ENCODE results near the gene FRYL. TPM values are rescaled to one million over a fixed set of nuclear protein-coding genes. Genes with fewer than 3 reads are reported as not detected.

Gene FRYL
- total RNA-seq, 2 experiments from 2014 or later = 85.4 to 88.5 TPM

DNA sequence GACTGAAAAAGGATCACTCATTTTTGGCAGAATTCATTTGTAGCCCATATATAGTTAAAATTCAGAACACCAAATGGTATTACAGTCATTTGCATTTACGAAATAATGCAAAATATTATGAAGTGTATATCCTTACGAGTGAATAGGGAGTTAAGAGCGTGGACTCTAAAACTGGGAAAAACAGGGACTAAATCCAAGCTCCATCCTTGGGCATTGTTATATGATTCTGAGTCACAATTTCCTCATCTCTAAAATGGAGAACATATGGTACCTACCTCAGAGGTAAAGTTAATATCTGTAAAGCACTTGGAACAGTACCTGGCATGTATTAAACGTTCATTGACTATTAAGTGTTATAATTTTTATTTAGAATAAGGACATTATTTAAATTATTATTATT is 183.7 kb downstream of the FRYL start:
- H3K27ac ChIP-seq (ENCODE audit: low read depth, low read length, poor library complexity, severe bottlenecking) = no peak overlapping the region
- H3K9me2 ChIP-seq (ENCODE audit: insufficient read depth, low read length) = no peaks in the 10 kb centered on the region
- H3K79me2 ChIP-seq (ENCODE audit: insufficient read depth, low read depth, low read length) = no peaks in the 10 kb centered on the region
- no peaks in the 10 kb centered on the region for H3K4me1 ChIP-seq (ENCODE audit: insufficient read depth, low read length, poor library complexity, severe bottlenecking)
- no peaks in the 10 kb centered on the region for H3K9me3 ChIP-seq (ENCODE audit: low read length)
- ChIA-PET POLR2A (interaction anchor here (0.7 kb wide), 1 partner anchor 70 kb away, joined by 3 read pairs; no protein-coding TSS in a partner anchor), CTCF (ENCODE audit: unreplicated experiment) (no interaction called here)
- intact Hi-C loops (cut with micrococcal nuclease; ENCODE audit: unreplicated experiment) = no loop called here
- no peak overlapping the region for H3K4me2 ChIP-seq (ENCODE audit: low read length)
- no peak overlapping the region for H2AFZ ChIP-seq (ENCODE audit: low read length)
- H4K20me1 ChIP-seq (ENCODE audit: insufficient read depth, low read length) = no peaks in the 10 kb centered on the region
- TF ChIP-seq EZH2phosphoT487 (IDR thresholded peaks at IDR 0.05; ENCODE audit: borderline replicate concordance, low read depth, low read length) = no peak
- TF ChIP-seq, protein P1, sequence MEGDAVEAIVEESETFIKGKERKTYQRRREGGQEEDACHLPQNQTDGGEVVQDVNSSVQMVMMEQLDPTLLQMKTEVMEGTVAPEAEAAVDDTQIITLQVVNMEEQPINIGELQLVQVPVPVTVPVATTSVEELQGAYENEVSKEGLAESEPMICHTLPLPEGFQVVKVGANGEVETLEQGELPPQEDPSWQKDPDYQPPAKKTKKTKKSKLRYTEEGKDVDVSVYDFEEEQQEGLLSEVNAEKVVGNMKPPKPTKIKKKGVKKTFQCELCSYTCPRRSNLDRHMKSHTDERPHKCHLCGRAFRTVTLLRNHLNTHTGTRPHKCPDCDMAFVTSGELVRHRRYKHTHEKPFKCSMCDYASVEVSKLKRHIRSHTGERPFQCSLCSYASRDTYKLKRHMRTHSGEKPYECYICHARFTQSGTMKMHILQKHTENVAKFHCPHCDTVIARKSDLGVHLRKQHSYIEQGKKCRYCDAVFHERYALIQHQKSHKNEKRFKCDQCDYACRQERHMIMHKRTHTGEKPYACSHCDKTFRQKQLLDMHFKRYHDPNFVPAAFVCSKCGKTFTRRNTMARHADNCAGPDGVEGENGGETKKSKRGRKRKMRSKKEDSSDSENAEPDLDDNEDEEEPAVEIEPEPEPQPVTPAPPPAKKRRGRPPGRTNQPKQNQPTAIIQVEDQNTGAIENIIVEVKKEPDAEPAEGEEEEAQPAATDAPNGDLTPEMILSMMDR (conservative IDR thresholded peaks at IDR 0.05; ENCODE audit: low read length) = no peak
- DNase-seq (ENCODE audit: low spot score) = no peak
- no TSS peak for BruUV-seq (replicated peaks)
- H3K4me3 ChIP-seq (ENCODE audit: low read depth, low read length, poor library complexity, severe bottlenecking) = no peak overlapping the region
- H3K36me3 ChIP-seq (ENCODE audit: insufficient read depth, low read length) = peaks cover 31% of the 10 kb centered on the region

DNA sequence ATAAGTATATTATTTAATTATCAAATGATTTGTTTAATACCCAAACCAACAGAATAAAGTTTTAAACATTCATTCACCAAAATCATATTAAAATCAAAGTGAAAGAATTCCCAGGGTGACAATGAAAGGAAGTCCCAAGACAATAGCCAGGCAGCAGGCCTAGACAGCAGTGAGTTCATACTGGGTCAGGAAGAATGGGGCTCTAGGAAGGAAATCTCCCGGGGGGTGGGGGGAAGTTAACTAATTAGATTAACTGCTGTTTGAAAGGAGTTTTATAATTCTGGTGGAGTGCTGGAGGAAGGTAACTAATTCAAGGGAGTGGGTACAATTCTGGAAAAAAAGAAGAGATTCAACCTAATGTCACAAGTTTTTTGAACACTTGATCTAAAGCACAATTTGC is 185.9 kb downstream of the FRYL start:
- H3K27ac ChIP-seq (ENCODE audit: low read depth, low read length, poor library complexity, severe bottlenecking) = no peak overlapping the region
- no peak overlapping the region for H2AFZ ChIP-seq (ENCODE audit: low read length)
- ChIA-PET POLR2A (no interaction called here), CTCF (ENCODE audit: unreplicated experiment) (no interaction called here)
- TF ChIP-seq, protein P1 (conservative IDR thresholded peaks at IDR 0.05; ENCODE audit: low read length) = no peak
- TF ChIP-seq EZH2phosphoT487 (IDR thresholded peaks at IDR 0.05; ENCODE audit: borderline replicate concordance, low read depth, low read length) = no peak
- no peaks in the 10 kb centered on the region for H4K20me1 ChIP-seq (ENCODE audit: insufficient read depth, low read length)
- no peak overlapping the region for H3K4me3 ChIP-seq (ENCODE audit: low read depth, low read length, poor library complexity, severe bottlenecking)
- peaks cover 45% of the 10 kb centered on the region for H3K36me3 ChIP-seq (ENCODE audit: insufficient read depth, low read length)
- H3K9me2 ChIP-seq (ENCODE audit: insufficient read depth, low read length) = no peaks in the 10 kb centered on the region
- intact Hi-C loops (cut with micrococcal nuclease; ENCODE audit: unreplicated experiment) = no loop called here
- H3K4me2 ChIP-seq (ENCODE audit: low read length) = no peak overlapping the region
- DNase-seq (ENCODE audit: low spot score) = no peak
- H3K4me1 ChIP-seq (ENCODE audit: insufficient read depth, low read length, poor library complexity, severe bottlenecking) = no peaks in the 10 kb centered on the region
- no peaks in the 10 kb centered on the region for H3K9me3 ChIP-seq (ENCODE audit: low read length)
- BruUV-seq (replicated peaks) = no TSS peak
- H3K79me2 ChIP-seq (ENCODE audit: insufficient read depth, low read depth, low read length) = no peaks in the 10 kb centered on the region

DNA sequence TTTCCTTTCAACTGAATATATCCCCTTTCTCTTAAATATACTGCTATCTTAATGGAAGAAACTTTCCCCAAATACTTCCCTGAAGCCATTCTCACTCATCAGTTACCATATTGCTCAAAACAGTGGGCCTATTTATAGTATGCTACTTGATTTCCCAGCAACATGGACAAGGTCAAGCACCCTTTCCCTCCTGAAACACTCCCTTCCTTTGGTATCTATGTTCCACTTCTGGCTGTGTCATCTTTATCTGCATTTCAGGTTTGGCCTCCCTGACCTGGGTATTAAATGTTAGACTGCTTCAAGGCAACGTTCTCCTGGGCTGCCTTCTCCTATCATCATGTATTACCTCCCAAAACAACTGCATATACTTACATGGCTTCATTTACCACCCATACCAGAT is 188.7 kb downstream of the FRYL start:
- DNase-seq (ENCODE audit: low spot score) = no peak
- Histone ChIP-seq H3K27ac (ENCODE audit: low read depth, low read length, poor library complexity, severe bottlenecking) (no peak overlapping the region), H2AFZ (ENCODE audit: low read length) (no peak overlapping the region), H3K79me2 (ENCODE audit: insufficient read depth, low read depth, low read length) (no peaks in the 10 kb centered on the region), H3K4me3 (ENCODE audit: low read depth, low read length, poor library complexity, severe bottlenecking) (no peak overlapping the region), H3K4me2 (ENCODE audit: low read length) (no peak overlapping the region), H4K20me1 (ENCODE audit: insufficient read depth, low read length) (no peaks in the 10 kb centered on the region), H3K9me3 (ENCODE audit: low read length) (no peaks in the 10 kb centered on the region), H3K4me1 (ENCODE audit: insufficient read depth, low read length, poor library complexity, severe bottlenecking) (no peaks in the 10 kb centered on the region), H3K9me2 (ENCODE audit: insufficient read depth, low read length) (no peaks in the 10 kb centered on the region), H3K36me3 (ENCODE audit: insufficient read depth, low read length) (peaks cover 62% of the 10 kb centered on the region)
- BruUV-seq (replicated peaks) = no TSS peak
- intact Hi-C loops (cut with micrococcal nuclease; ENCODE audit: unreplicated experiment) = no loop called here
- ChIA-PET POLR2A (interaction anchor here (1.1 kb wide), 1 partner anchor 18 kb away, joined by 4 read pairs; no protein-coding TSS in a partner anchor), CTCF (ENCODE audit: unreplicated experiment) (no interaction called here)
- TF ChIP-seq, protein P1 (conservative IDR thresholded peaks at IDR 0.05; ENCODE audit: low read length) = no peak
- no peak for TF ChIP-seq EZH2phosphoT487 (IDR thresholded peaks at IDR 0.05; ENCODE audit: borderline replicate concordance, low read depth, low read length)

Measured in OCI-LY7 (cell line).